Neural cell (in vitro differentiated cells): ENCODE results near the gene GXYLT2. TPM values are rescaled to one million over a fixed set of nuclear protein-coding genes. Genes with fewer than 3 reads are reported as not detected.

Experiments used
- H2AFZ ChIP-seq: fragments of 200-600, 300-800 bp; sonication (generic), shearing (Covaris generic); 2 replicates; pipeline ENCODE4 v1.6.0; 2014; ENCODE audit warnings: low read depth, mild to moderate bottlenecking, antibody characterized with exemption, low read length, moderate library complexity
- H3F3A ChIP-seq: fragments of 200-600 bp; shearing (Covaris generic); 2 replicates; pipeline ENCODE4 v1.6.1; 2016; ENCODE audit warnings: mild to moderate bottlenecking, moderate library complexity, mixed read lengths, antibody characterized with exemption, low read length; ENCODE audit not compliant: insufficient read depth, poor library complexity, severe bottlenecking
- H3K27ac ChIP-seq: fragments of 200-600, 300-800 bp; sonication (generic), shearing (Covaris generic); 2 replicates; pipeline ENCODE4 v1.5.1; 2014; ENCODE audit warnings: mild to moderate bottlenecking, low read length, moderate library complexity
- H3K27me3 ChIP-seq: fragments of 300-800, 200-600 bp; sonication (generic), shearing (Covaris generic); 2 replicates; pipeline ENCODE4 v1.6.0; 2014; ENCODE audit warnings: mild to moderate bottlenecking, low read depth, low read length, moderate library complexity; ENCODE audit not compliant: insufficient read depth
- H3K36me3 ChIP-seq: fragments of 300-800, 200-600 bp; sonication (generic), shearing (Covaris generic); 2 replicates; pipeline ENCODE4 v1.5.1; 2014; ENCODE audit warnings: mild to moderate bottlenecking, antibody characterized with exemption, low read length, moderate library complexity; ENCODE audit not compliant: insufficient read depth
- H3K4me2 ChIP-seq: fragments of 300-800, 200-600 bp; sonication (generic), shearing (Covaris generic); 2 replicates; pipeline ENCODE4 v1.6.0; 2014; ENCODE audit warnings: mild to moderate bottlenecking, low read length
- H3K4me3 ChIP-seq: fragments of 300-800, 200-600 bp; sonication (generic), shearing (Covaris generic); 2 replicates; pipeline ENCODE4 v1.5.1; 2014; ENCODE audit warnings: mild to moderate bottlenecking, low read length, moderate library complexity
- H3K79me2 ChIP-seq: fragments of 200-600 bp; shearing (Covaris generic); replicated peaks from 2 replicates; pipeline ENCODE4 v1.6.0; 2014; ENCODE audit warnings: mild to moderate bottlenecking, low read length, moderate library complexity; ENCODE audit not compliant: insufficient read depth
- H3K9ac ChIP-seq: fragments of 300-800, 200-600 bp; sonication (generic), shearing (Covaris generic); 2 replicates; pipeline ENCODE4 v1.6.1; 2016; ENCODE audit warnings: mild to moderate bottlenecking, low read length, mixed read lengths
- H3K9me2 ChIP-seq: fragments of 200-600 bp; shearing (Covaris generic); 2 replicates; pipeline ENCODE4 v1.6.1; 2016; ENCODE audit warnings: mild to moderate bottlenecking, low read length, mixed read lengths; ENCODE audit not compliant: insufficient read depth
- H3K9me3 ChIP-seq: fragments of 200-600, 300-800 bp; sonication (generic), shearing (Covaris generic); 2 replicates; pipeline ENCODE4 v1.6.1; 2016; ENCODE audit warnings: mild to moderate bottlenecking, mixed run types, low read length, moderate library complexity, mixed read lengths
- H4K20me1 ChIP-seq: fragments of 200-600 bp; shearing (Covaris generic); 2 replicates; pipeline ENCODE4 v1.6.1; 2016; ENCODE audit warnings: mild to moderate bottlenecking, mixed run types; ENCODE audit not compliant: insufficient read depth
- CTCF ChIP-seq: fragments of 450-650 bp; IDR thresholded peaks from 2 replicates; pipeline ENCODE4 v1.5.1; 2014; ENCODE audit warnings: antibody characterized with exemption, mild to moderate bottlenecking, moderate library complexity; ENCODE audit not compliant: poor library complexity, severe bottlenecking
- EP300 ChIP-seq: fragments of 450-650 bp; conservative IDR thresholded peaks from 2 replicates; pipeline ENCODE4 v1.6.1; 2014; ENCODE audit warnings: antibody characterized with exemption, mild to moderate bottlenecking, moderate library complexity; ENCODE audit not compliant: poor library complexity, severe bottlenecking
- EZH2 ChIP-seq: fragments of 200-600, 300-800 bp; shearing (Covaris generic), sonication (generic); IDR thresholded peaks from 2 replicates; pipeline ENCODE4 v1.6.1; 2014; ENCODE audit warnings: antibody characterized with exemption, low read length, borderline replicate concordance, mild to moderate bottlenecking; ENCODE audit not compliant: insufficient read depth, poor library complexity, severe bottlenecking
- MXI1 ChIP-seq: fragments of 450-650 bp; conservative IDR thresholded peaks from 2 replicates; pipeline ENCODE4 v1.6.1; 2014; ENCODE audit warnings: antibody characterized with exemption, mild to moderate bottlenecking; ENCODE audit not compliant: poor library complexity, severe bottlenecking
- POLR2AphosphoS5 ChIP-seq: IDR thresholded peaks from 2 replicates; pipeline ENCODE4 v1.6.1; 2012
- RAD21 ChIP-seq: fragments of 450-650 bp; conservative IDR thresholded peaks from 2 replicates; pipeline ENCODE4 v1.6.1; 2014; ENCODE audit warnings: antibody characterized with exemption, mild to moderate bottlenecking, moderate library complexity
- REST ChIP-seq: IDR thresholded peaks from 2 replicates; pipeline ENCODE4 v1.6.1; 2012; ENCODE audit warnings: borderline replicate concordance
- SMC3 ChIP-seq: fragments of 450-650 bp; conservative IDR thresholded peaks from 2 replicates; pipeline ENCODE4 v1.6.1; 2014; ENCODE audit warnings: antibody characterized with exemption, mild to moderate bottlenecking, moderate library complexity; ENCODE audit not compliant: poor library complexity
- TAF1 ChIP-seq: IDR thresholded peaks from 2 replicates; pipeline ENCODE4 v1.6.1; 2012; ENCODE audit warnings: low read depth
- polyA plus RNA-seq: library from polyadenylated mRNA; depleted of rRNA; stranded (reverse); fragments of >200 nt; gene quantifications from 2 replicates; pipeline ENCODE4 v1.2.3, GENCODE V29; 2014

Gene GXYLT2
- polyA plus RNA-seq, 1 donor from 2014 or later = 0.48 TPM

- Histone ChIP-seq H3K9me2 (no peaks in the 10 kb centered on the region), H2AFZ (no peak overlapping the region), H3K27me3 (no peaks in the 10 kb centered on the region), H3K9ac (no peak overlapping the region), H3K4me3 (no peak overlapping the region), H4K20me1 (no peaks in the 10 kb centered on the region), H3K36me3 (no peaks in the 10 kb centered on the region), H3K79me2 (no peaks in the 10 kb centered on the region), H3F3A (no peaks in the 10 kb centered on the region), H3K4me2 (no peak overlapping the region), H3K9me3 (no peaks in the 10 kb centered on the region), H3K27ac (no peak overlapping the region)
- TF ChIP-seq CTCF (no peak), POLR2AphosphoS5 (no peak), EP300 (no peak)
Observed at GRCh38 chr3:72909591-72909990, 21.7 kb downstream of the GXYLT2 start.

- Histone ChIP-seq H3K9me3 (no peaks in the 10 kb centered on the region), H3K27me3 (no peaks in the 10 kb centered on the region), H3K9ac (no peak overlapping the region), H3K27ac (no peak overlapping the region), H3K4me2 (no peak overlapping the region), H3K4me3 (no peak overlapping the region), H3K79me2 (no peaks in the 10 kb centered on the region), H3F3A (no peaks in the 10 kb centered on the region), H2AFZ (no peak overlapping the region), H3K9me2 (no peaks in the 10 kb centered on the region), H3K36me3 (no peaks in the 10 kb centered on the region), H4K20me1 (no peaks in the 10 kb centered on the region)
- TF ChIP-seq POLR2AphosphoS5 (no peak), REST (no peak), SMC3 (no peak), TAF1 (no peak), MXI1 (no peak), EZH2 (no peak), CTCF (no peak), RAD21 (no peak), EP300 (no peak)
Observed at GRCh38 chr3:72912532-72912931, 24.7 kb downstream of the GXYLT2 start.
